Endothelial cell (in vitro differentiated cells): ENCODE data around the gene DNAJC5G. TPM values are rescaled to one million over a fixed set of nuclear protein-coding genes. Genes with fewer than 3 reads are reported as not detected.

Experiments used
- DNase-seq: peaks from one replicate; pipeline ENCODE4 v3.0.0; 2021; ENCODE audit warnings: low spot score
- H3K27ac Mint-ChIP-seq: one replicate; pipeline ENCODE4 v1.8.0; 2021; ENCODE audit warnings: mixed read lengths, inconsistent platforms; ENCODE audit not compliant: unreplicated experiment
- H3K27me3 Mint-ChIP-seq: one replicate; pipeline ENCODE4 v1.8.0; 2021; ENCODE audit warnings: mild to moderate bottlenecking, moderate library complexity, mixed read lengths, inconsistent platforms; ENCODE audit not compliant: unreplicated experiment
- H3K36me3 Mint-ChIP-seq: one replicate; pipeline ENCODE4 v1.8.0; 2021; ENCODE audit warnings: mild to moderate bottlenecking, low read depth, mixed read lengths, inconsistent platforms; ENCODE audit not compliant: unreplicated experiment
- H3K4me1 Mint-ChIP-seq: one replicate; pipeline ENCODE4 v1.8.0; 2021; ENCODE audit warnings: mild to moderate bottlenecking, mixed read lengths, inconsistent platforms; ENCODE audit not compliant: unreplicated experiment
- H3K4me3 Mint-ChIP-seq: one replicate; pipeline ENCODE4 v1.8.0; 2021; ENCODE audit warnings: mild to moderate bottlenecking, mixed read lengths, inconsistent platforms; ENCODE audit not compliant: unreplicated experiment
- H3K9me3 Mint-ChIP-seq: one replicate; pipeline ENCODE4 v1.8.0; 2021; ENCODE audit warnings: mixed read lengths, inconsistent platforms; ENCODE audit not compliant: unreplicated experiment
- CTCF ChIP-seq: fragments of 200-600 bp; sonication (generic); IDR thresholded peaks from one replicate; pipeline ENCODE4 v1.5.0; 2021; ENCODE audit warnings: antibody characterized with exemption; ENCODE audit not compliant: unreplicated experiment
- total RNA-seq: library from RNA; stranded (reverse); fragmentation: NEBNext Ultra II Directional; extraction: Animal tissue kit (Norgen Biotek cat#: 25700); gene quantifications from one replicate; pipeline ENCODE4 v1.2.1, GENCODE V29; 2021; ENCODE audit not compliant: unreplicated experiment

The DNAJC5G gene
- total RNA-seq, 1 donor from 2014 or later, result not detected

- no peak within 1 kb of the TSS for H3K27ac Mint-ChIP-seq
- H3K36me3 Mint-ChIP-seq, result peaks cover 16% of the 10 kb centered on the region
- peaks cover 3% of the 10 kb centered on the region for H3K4me1 Mint-ChIP-seq
- TF ChIP-seq CTCF, result no peak
- no peaks in the 10 kb centered on the region for H3K9me3 Mint-ChIP-seq
- peak within 1 kb of the TSS; percentile 44 for H3K4me3 Mint-ChIP-seq
- H3K27me3 Mint-ChIP-seq, result peaks cover 25% of the 10 kb centered on the region
- peak; percentile 77 for DNase-seq
Observed at GRCh38 chr2:27308359-27308881, 33.2 kb downstream of the DNAJC5G start, which contains the start of gene UCN. Gene UCN (minus strand): TSS chr2:27308445. CDS start chr2:27307895, 550 bp downstream.

- TF ChIP-seq CTCF, result no peak
- no peaks in the 10 kb centered on the region for H3K9me3 Mint-ChIP-seq
- peaks cover 6% of the 10 kb centered on the region for H3K4me1 Mint-ChIP-seq
- DNase-seq, result no peak
- no peak overlapping the region for H3K27ac Mint-ChIP-seq
- H3K4me3 Mint-ChIP-seq, result peak overlapping the region; percentile 37
- H3K27me3 Mint-ChIP-seq, result peaks cover 22% of the 10 kb centered on the region
- H3K36me3 Mint-ChIP-seq, result peaks cover 16% of the 10 kb centered on the region
Observed at GRCh38 chr2:27309651-27310050, 34.4 kb downstream of the DNAJC5G start.

- no peak for DNase-seq
- Mint-ChIP-seq H3K4me3 (no peak overlapping the region), H3K9me3 (no peaks in the 10 kb centered on the region), H3K4me1 (peaks cover 10% of the 10 kb centered on the region), H3K36me3 (peaks cover 16% of the 10 kb centered on the region), H3K27ac (no peak overlapping the region), H3K27me3 (peaks cover 15% of the 10 kb centered on the region)
- TF ChIP-seq CTCF, result no peak
Observed at GRCh38 chr2:27312152-27312551, 36.9 kb downstream of the DNAJC5G start.

- H3K27me3 Mint-ChIP-seq, result peaks cover 10% of the 10 kb centered on the region
- H3K9me3 Mint-ChIP-seq, result no peaks in the 10 kb centered on the region
- no peak overlapping the region for H3K4me3 Mint-ChIP-seq
- TF ChIP-seq CTCF, result no peak
- DNase-seq, result no peak
- peaks cover 6% of the 10 kb centered on the region for H3K4me1 Mint-ChIP-seq
- no peak overlapping the region for H3K27ac Mint-ChIP-seq
- peaks cover 16% of the 10 kb centered on the region for H3K36me3 Mint-ChIP-seq
Observed at GRCh38 chr2:27313882-27314645, 38.8 kb downstream of the DNAJC5G start.

DNA sequence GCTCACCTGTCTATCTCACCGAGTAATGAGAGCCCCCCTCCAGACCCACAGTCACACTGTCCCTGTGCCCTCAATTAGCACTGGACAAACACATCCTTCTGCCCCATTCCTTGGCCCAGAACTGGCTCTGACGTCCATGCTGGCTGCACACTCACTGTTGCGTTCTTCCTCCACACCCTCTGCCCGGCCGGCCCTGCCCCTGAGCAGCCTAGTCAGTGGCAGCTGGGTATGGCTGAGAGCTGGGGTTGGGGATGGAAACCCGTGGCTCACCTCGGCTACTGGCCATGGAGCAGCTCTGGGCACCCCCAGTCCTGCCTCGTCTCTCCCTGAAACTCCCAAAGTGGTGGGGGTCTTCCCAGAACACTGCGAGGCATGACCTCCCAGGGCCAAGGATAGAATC lies 39.5 kb downstream of the DNAJC5G start:
- Mint-ChIP-seq H3K27me3 (peaks cover 7% of the 10 kb centered on the region), H3K27ac (no peak overlapping the region), H3K4me3 (no peak overlapping the region), H3K4me1 (peaks cover 6% of the 10 kb centered on the region), H3K36me3 (peaks cover 13% of the 10 kb centered on the region), H3K9me3 (no peaks in the 10 kb centered on the region)
- no peak for DNase-seq
- no peak for TF ChIP-seq CTCF
